Thyroid gland (tissue), 4 donors: ENCODE results near the gene ONECUT2.

Experiments used
- CTCF ChIP-seq, 6 experiments: fragments of 200-600 bp in 3 of 6; fragments of 450-650 bp in 3 of 6; sonication (generic) in 3 of 6; IDR thresholded peaks; one replicate each; pipeline ENCODE4 v1.5.1; 2016 to 2019; ENCODE audit warnings: antibody characterized with exemption in 6 of 6, mild to moderate bottlenecking in 2 of 6, inconsistent platforms in 1 of 6, moderate library complexity in 1 of 6
- POLR2A ChIP-seq, 2 donors: fragments of 450-650 bp; IDR thresholded peaks; one replicate each; pipeline ENCODE4 v1.6.1; 2017; ENCODE audit warnings: antibody characterized with exemption in 2 of 2, mild to moderate bottlenecking in 2 of 2, moderate library complexity in 1 of 2

GRCh38 chr18:57461652-57462269, 26.6 kb downstream of the ONECUT2 start:
- no peak for TF ChIP-seq CTCF (IDR thresholded peaks at IDR 0.05)
- TF ChIP-seq POLR2A (IDR thresholded peaks at IDR 0.05) = no peak
